HepG2 (cell line): Measurements from ENCODE around the gene LRRC10B. TPM values are rescaled to one million over a fixed set of nuclear protein-coding genes. Genes with fewer than 3 reads are reported as not detected.
A peak's percentile ranks its signal among the peaks of the same experiment; 100 is the strongest.

Source experiments
- ATAC-seq: fragments of 200-7000 bp; cut with Tn5 transposase; 3 replicates; pipeline ENCODE4 v1.9.1; 2020; ENCODE audit warnings: mild to moderate bottlenecking, moderate library complexity
- BruUV-seq: library from RNA; stranded (reverse); fragments of 400-500 nt; replicated peaks from 2 replicates; lab custom pipeline; 2021; lab: Mats Ljungman, UMichigan
- CTCF ChIA-PET: fragments of 300-600 bp; formaldehyde crosslinking; extraction: SDS; loops from one replicate; lab custom pipeline; 2021; ENCODE audit warnings: low total read pairs, inconsistent platforms, low intra/inter-chr PET ratio; lab: Yijun Ruan, JAX
- POLR2A ChIA-PET: fragments of 350-600 bp; sonication (Branson Sonifier 250); formaldehyde crosslinking; loops from one replicate; lab custom pipeline; 2020; ENCODE audit warnings: antibody characterized with exemption, inconsistent platforms; lab: Yijun Ruan, JAX
- DNase-seq: peaks from one replicate; pipeline ENCODE4 v3.0.0-alpha.2; 2015; ENCODE audit warnings: low spot score
- FAIRE-seq: peaks from 3 replicates; lab custom pipeline; 2011; peaks lifted over from hg19 to GRCh38; lab: Jason Lieb, UNC
- H2AFZ ChIP-seq: one replicate; pipeline ENCODE4 v1.6.1; 2011; ENCODE audit warnings: low read length, inconsistent platforms
- H3K27ac ChIP-seq: fragments of 300-600 bp; 3 replicates; pipeline ENCODE4 v1.8.0; 2011; ENCODE audit warnings: mixed run types, mild to moderate bottlenecking, mixed read lengths, low read length, inconsistent platforms; ENCODE audit not compliant: insufficient read depth; ENCODE audit errors: extremely low read length
- H3K27me3 ChIP-seq, 2 experiments: fragments of 200-600 bp in 1 of 2; 2 replicates in 1 of 2; 3 replicates in 1 of 2; pipeline versions ENCODE4 v1.6.0 to v1.8.0; 2011; ENCODE audit warnings: low read length in 2 of 2, mild to moderate bottlenecking in 2 of 2, moderate library complexity in 2 of 2, inconsistent platforms in 1 of 2; ENCODE audit not compliant: insufficient read depth in 2 of 2, control insufficient read depth in 1 of 2
- H3K36me3 ChIP-seq, 2 experiments: fragments of 200-600 bp in 1 of 2; replicated peaks in 1 of 2; 2 replicates in 1 of 2; 3 replicates in 1 of 2; pipeline versions ENCODE4 v1.5.1 to v1.8.0; 2011; ENCODE audit warnings: low read length in 2 of 2, inconsistent platforms in 1 of 2; ENCODE audit not compliant: insufficient read depth in 2 of 2, control insufficient read depth in 1 of 2
- H3K4me1 ChIP-seq: 2 replicates; pipeline ENCODE4 v1.5.1; 2012; ENCODE audit warnings: low read length, inconsistent platforms; ENCODE audit not compliant: insufficient read depth
- H3K4me2 ChIP-seq: 2 replicates; pipeline ENCODE4 v1.6.0; 2011; ENCODE audit warnings: low read depth, low read length, inconsistent platforms
- H3K4me3 ChIP-seq, 3 experiments: fragments of 200-600 bp in 1 of 3; sonication (generic), shearing (Covaris generic) in 1 of 3; replicated peaks in 1 of 3; 2 replicates each; pipeline ENCODE4 v1.5.1; 2011 to 2016; ENCODE audit warnings: low read length in 3 of 3, inconsistent platforms in 2 of 3, low read depth in 2 of 3, mild to moderate bottlenecking in 2 of 3, control low read depth in 1 of 3, mixed read lengths in 1 of 3; ENCODE audit not compliant: insufficient read depth in 1 of 3
- H3K79me2 ChIP-seq: one replicate; pipeline ENCODE4 v1.6.1; 2011; ENCODE audit warnings: low read length, inconsistent platforms; ENCODE audit not compliant: insufficient read depth
- H3K9ac ChIP-seq: 2 replicates; pipeline ENCODE4 v1.6.0; 2011; ENCODE audit warnings: mild to moderate bottlenecking, low read depth, low read length, inconsistent platforms; ENCODE audit not compliant: insufficient read depth
- H3K9me3 ChIP-seq: 2 replicates; pipeline ENCODE4 v1.5.1; 2012; ENCODE audit warnings: mild to moderate bottlenecking, low read length
- H4K20me1 ChIP-seq: 2 replicates; pipeline ENCODE4 v1.6.0; 2011; ENCODE audit warnings: inconsistent platforms, mild to moderate bottlenecking, low read length, moderate library complexity; ENCODE audit not compliant: insufficient read depth
- KDM6A ChIP-seq: IDR thresholded peaks from 2 replicates; pipeline ENCODE4 v1.6.1; 2016; ENCODE audit warnings: low read depth
- MTA1 ChIP-seq: sonication (generic); formaldehyde crosslinking; IDR thresholded peaks from 2 replicates; pipeline ENCODE4 v1.4.0; 2020; ENCODE audit warnings: missing genetic modification reagents, mild to moderate bottlenecking, borderline replicate concordance
- MYC ChIP-seq: sonication (generic); formaldehyde crosslinking; IDR thresholded peaks from 2 replicates; pipeline ENCODE4 v1.9.0; 2021; ENCODE audit warnings: missing genetic modification reagents, borderline replicate concordance
- RAD21 ChIP-seq: fragments of 450-650 bp; formaldehyde crosslinking; IDR thresholded peaks from 2 replicates; pipeline ENCODE4 v1.5.0; 2020; ENCODE audit warnings: mild to moderate bottlenecking
- TCF7L2 ChIP-seq: IDR thresholded peaks from 2 replicates; pipeline ENCODE4 v1.6.1; 2011; ENCODE audit warnings: mild to moderate bottlenecking, low read depth, low read length, moderate library complexity
- ZNF256 ChIP-seq: sonication (generic); formaldehyde crosslinking; conservative IDR thresholded peaks from 2 replicates; pipeline ENCODE4 v1.4.0; 2020; ENCODE audit warnings: missing genetic modification reagents
- ZNF607 ChIP-seq: sonication (generic); formaldehyde crosslinking; IDR thresholded peaks from 2 replicates; pipeline ENCODE4 v1.5.1; 2020; ENCODE audit warnings: missing genetic modification reagents, mild to moderate bottlenecking, borderline replicate concordance
- ZNF768 ChIP-seq: sonication (generic); formaldehyde crosslinking; IDR thresholded peaks from 2 replicates; pipeline ENCODE4 v1.4.0; 2020; ENCODE audit warnings: missing genetic modification reagents
- ZNF850 ChIP-seq: sonication (generic); formaldehyde crosslinking; conservative IDR thresholded peaks from 2 replicates; pipeline ENCODE4 v1.9.0; 2021; ENCODE audit warnings: mild to moderate bottlenecking, missing genetic modification reagents
- WGBS: methylation state at CpG from one replicate; pipeline ENCODE4 v1.1.6; 2017; ENCODE audit warnings: low lambda C conversion rate; 5-methylcytosine and 5-hydroxymethylcytosine counted together
- in situ Hi-C: cut with HindIII; loops from 2 replicates; pipeline ENCODE4 v1.10.0; 2017; ENCODE audit warnings: low pct_unique_long_range_greater_than_20kb; ENCODE audit not compliant: extremely low pct_ligation_motif_present
- intact Hi-C: fragments of 100-400 bp; cut with micrococcal nuclease; formaldehyde crosslinking; loops from one replicate; pipeline ENCODE4 v1.10.0; 2022; ENCODE audit not compliant: unreplicated experiment
- polyA plus RNA-seq, 8 experiments: library from polyadenylated mRNA; depleted of rRNA in 3 of 8; stranded (reverse) in 7 of 8; unstranded in 1 of 8; fragments of >200 nt; fragmentation: Illumina TruSeq in 4 of 8; extraction: Trizol in 4 of 8; gene quantifications; 2 replicates each; pipeline versions ENCODE4 v1.2.1 to v1.2.3, GENCODE V29; 2011 to 2016; ENCODE audit warnings: low read depth in 4 of 8, missing spikeins in 1 of 8, mixed read lengths in 1 of 8; ENCODE audit not compliant: insufficient read depth in 1 of 8
- total RNA-seq, 5 experiments: library from RNA; depleted of rRNA; stranded (reverse); fragments of >200 nt; fragmentation: Illumina TruSeq; extraction: Trizol; gene quantifications; 2 replicates each; pipeline ENCODE4 v1.2.3, GENCODE V29; 2016; ENCODE audit warnings: low read depth in 1 of 5
- TF ChIP-seq, protein P1 (sequence below): sonication (generic); formaldehyde crosslinking; IDR thresholded peaks from 2 replicates; pipeline ENCODE4 v1.4.0; 2020; ENCODE audit warnings: mild to moderate bottlenecking, missing genetic modification reagents
- TF ChIP-seq, protein P2 (sequence below): sonication (generic); formaldehyde crosslinking; IDR thresholded peaks from 2 replicates; pipeline ENCODE4 v1.4.0; 2020; ENCODE audit warnings: missing genetic modification reagents, mild to moderate bottlenecking, borderline replicate concordance

LRRC10B gene
- total and polyA plus RNA-seq, 2 of the 13 experiments (the other 11 are each of a cell fraction or from before 2014, with no cell fraction given) = not detected

DNA sequence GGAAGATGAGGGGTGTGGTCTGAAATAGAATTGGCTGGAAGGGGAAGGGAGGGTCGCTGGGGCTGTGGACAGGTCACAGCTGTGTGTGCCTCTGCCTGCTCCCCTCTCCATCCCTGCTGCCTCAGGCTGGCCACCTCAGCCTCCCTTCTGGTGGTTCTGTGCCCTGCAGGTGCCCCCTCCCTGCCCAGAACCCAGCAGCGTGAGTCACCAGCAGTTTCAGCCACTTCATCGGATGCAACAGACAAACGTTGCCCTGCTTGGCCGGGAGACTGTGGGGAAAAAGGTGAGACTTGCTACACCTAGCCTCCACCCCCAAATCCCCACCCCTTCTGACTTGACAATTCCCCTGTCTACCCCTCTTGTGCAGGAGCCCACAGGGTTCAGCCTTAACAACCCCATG lies 21.8 kb upstream of the LRRC10B start:
- intact Hi-C loops = no loop called here
- peaks cover 62% of the 10 kb centered on the region for H3K4me1 ChIP-seq

DNA sequence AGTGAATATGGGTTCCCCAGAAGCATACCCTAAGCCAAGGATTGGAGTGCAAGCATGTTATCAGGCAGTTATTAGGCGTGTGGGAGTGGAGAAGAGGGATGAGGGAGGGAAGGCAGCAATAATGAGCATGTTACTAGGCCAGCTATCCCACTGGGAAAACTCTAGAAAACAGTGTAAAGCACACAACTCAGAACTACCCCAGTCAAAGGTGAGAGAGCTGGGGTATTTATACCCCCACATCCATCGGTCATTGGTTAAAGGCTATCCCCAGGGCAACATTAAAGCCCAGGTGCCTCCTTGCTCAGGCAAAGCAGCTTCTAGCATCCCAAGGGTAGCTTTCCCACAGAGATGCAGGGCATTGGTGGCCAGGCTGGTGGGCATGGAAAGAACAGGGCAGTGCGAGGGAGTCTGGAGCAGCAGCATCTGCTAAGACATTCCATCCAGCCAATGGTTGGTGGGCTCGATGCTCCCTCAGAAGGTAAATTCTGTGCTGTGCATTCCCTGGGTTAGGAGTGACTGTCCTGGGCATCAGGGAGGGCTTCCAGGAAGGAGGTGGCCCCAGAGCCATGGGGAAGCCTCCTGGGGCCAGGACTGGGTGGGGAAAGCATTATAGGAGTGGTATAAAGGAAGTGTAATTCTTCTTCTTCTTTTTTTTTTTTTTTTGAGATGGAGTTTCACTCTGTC lies 21.1 kb upstream of the LRRC10B start:
- no peak for FAIRE-seq
- TF ChIP-seq ZNF850 (CRISPR knock-in tag) (no peak), ZNF768 (CRISPR knock-in tag) (peak; percentile 82)
- TF ChIP-seq, protein P1, sequence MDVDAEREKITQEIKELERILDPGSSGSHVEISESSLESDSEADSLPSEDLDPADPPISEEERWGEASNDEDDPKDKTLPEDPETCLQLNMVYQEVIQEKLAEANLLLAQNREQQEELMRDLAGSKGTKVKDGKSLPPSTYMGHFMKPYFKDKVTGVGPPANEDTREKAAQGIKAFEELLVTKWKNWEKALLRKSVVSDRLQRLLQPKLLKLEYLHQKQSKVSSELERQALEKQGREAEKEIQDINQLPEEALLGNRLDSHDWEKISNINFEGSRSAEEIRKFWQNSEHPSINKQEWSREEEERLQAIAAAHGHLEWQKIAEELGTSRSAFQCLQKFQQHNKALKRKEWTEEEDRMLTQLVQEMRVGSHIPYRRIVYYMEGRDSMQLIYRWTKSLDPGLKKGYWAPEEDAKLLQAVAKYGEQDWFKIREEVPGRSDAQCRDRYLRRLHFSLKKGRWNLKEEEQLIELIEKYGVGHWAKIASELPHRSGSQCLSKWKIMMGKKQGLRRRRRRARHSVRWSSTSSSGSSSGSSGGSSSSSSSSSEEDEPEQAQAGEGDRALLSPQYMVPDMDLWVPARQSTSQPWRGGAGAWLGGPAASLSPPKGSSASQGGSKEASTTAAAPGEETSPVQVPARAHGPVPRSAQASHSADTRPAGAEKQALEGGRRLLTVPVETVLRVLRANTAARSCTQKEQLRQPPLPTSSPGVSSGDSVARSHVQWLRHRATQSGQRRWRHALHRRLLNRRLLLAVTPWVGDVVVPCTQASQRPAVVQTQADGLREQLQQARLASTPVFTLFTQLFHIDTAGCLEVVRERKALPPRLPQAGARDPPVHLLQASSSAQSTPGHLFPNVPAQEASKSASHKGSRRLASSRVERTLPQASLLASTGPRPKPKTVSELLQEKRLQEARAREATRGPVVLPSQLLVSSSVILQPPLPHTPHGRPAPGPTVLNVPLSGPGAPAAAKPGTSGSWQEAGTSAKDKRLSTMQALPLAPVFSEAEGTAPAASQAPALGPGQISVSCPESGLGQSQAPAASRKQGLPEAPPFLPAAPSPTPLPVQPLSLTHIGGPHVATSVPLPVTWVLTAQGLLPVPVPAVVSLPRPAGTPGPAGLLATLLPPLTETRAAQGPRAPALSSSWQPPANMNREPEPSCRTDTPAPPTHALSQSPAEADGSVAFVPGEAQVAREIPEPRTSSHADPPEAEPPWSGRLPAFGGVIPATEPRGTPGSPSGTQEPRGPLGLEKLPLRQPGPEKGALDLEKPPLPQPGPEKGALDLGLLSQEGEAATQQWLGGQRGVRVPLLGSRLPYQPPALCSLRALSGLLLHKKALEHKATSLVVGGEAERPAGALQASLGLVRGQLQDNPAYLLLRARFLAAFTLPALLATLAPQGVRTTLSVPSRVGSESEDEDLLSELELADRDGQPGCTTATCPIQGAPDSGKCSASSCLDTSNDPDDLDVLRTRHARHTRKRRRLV (CRISPR knock-in tag) = no peak
- Histone ChIP-seq H3K9me3 (no peaks in the 10 kb centered on the region), H3K79me2 (no peaks in the 10 kb centered on the region), H4K20me1 (no peaks in the 10 kb centered on the region), H3K4me3 (no peak overlapping the region), H3K9ac (no peak overlapping the region), H2AFZ (no peak overlapping the region), H3K4me2 (no peak overlapping the region), H3K27me3 (peaks cover 0 to 26% of the 10 kb centered on the region in 2 experiments), H3K27ac (no peak overlapping the region), H3K4me1 (peaks cover 55% of the 10 kb centered on the region), H3K36me3 (no peaks in the 10 kb centered on the region)
- in situ Hi-C loops = no loop called here
- DNase-seq = no peak
- WGBS = 77% methylated on average over 3 of the region's 4 CpGs
- no TSS peak for BruUV-seq
- intact Hi-C loops = no loop called here
- CTCF ChIA-PET = no interaction called here
- no peak for ATAC-seq
- POLR2A ChIA-PET = interaction anchor here (1.4 kb wide), 1 partner anchor 25 kb away, joined by 4 read pairs; no protein-coding TSS in a partner anchor

More for the DNA sequence above, 21.8 kb upstream of the LRRC10B start:
- no peaks in the 10 kb centered on the region for H4K20me1 ChIP-seq
- no peak overlapping the region for H3K9ac ChIP-seq
- H2AFZ ChIP-seq = no peak overlapping the region
- no peak overlapping the region for H3K4me2 ChIP-seq
- in situ Hi-C loops = no loop called here
- no peak overlapping the region for H3K27ac ChIP-seq
- no peak for FAIRE-seq
- no peak overlapping the region for H3K4me3 ChIP-seq
- H3K36me3 ChIP-seq = no peaks in the 10 kb centered on the region
- 13% methylated on average over 4 of the region's 5 CpGs for WGBS
- H3K9me3 ChIP-seq = no peaks in the 10 kb centered on the region
- ChIA-PET CTCF (no interaction called here), POLR2A (no interaction called here)
- DNase-seq = no peak
- no peak for ATAC-seq
- TF ChIP-seq RAD21 (CRISPR knock-in tag) (no peak), KDM6A (CRISPR knock-in tag) (no peak), MYC (CRISPR knock-in tag) (no peak), ZNF256 (no peak), TCF7L2 (no peak), MTA1 (CRISPR knock-in tag) (no peak), ZNF607 (CRISPR knock-in tag) (no peak)
- TF ChIP-seq, protein P2, sequence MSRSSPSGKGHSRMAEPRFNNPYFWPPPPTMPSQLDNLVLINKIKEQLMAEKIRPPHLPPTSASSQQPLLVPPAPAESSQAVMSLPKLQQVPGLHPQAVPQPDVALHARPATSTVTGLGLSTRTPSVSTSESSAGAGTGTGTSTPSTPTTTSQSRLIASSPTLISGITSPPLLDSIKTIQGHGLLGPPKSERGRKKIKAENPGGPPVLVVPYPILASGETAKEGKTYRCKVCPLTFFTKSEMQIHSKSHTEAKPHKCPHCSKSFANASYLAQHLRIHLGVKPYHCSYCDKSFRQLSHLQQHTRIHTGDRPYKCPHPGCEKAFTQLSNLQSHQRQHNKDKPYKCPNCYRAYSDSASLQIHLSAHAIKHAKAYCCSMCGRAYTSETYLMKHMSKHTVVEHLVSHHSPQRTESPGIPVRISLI (CRISPR knock-in tag) = no peak
- peaks cover 0 to 32% of the 10 kb centered on the region in 2 experiments for H3K27me3 ChIP-seq
- no TSS peak for BruUV-seq
- H3K79me2 ChIP-seq = no peaks in the 10 kb centered on the region
